ENCODE results near the gene CCDC185. TPM values are rescaled to one million over a fixed set of nuclear protein-coding genes. Genes with fewer than 3 reads are reported as not detected.
"Not testable (repeated sequence)": the region's sequence is repeated elsewhere in the genome, so short reads cannot be mapped to it uniquely, and the experiment has no call there.

Gene CCDC185
- total and polyA plus RNA-seq, 5 donors from 2014 or later, result not detected

DNA sequence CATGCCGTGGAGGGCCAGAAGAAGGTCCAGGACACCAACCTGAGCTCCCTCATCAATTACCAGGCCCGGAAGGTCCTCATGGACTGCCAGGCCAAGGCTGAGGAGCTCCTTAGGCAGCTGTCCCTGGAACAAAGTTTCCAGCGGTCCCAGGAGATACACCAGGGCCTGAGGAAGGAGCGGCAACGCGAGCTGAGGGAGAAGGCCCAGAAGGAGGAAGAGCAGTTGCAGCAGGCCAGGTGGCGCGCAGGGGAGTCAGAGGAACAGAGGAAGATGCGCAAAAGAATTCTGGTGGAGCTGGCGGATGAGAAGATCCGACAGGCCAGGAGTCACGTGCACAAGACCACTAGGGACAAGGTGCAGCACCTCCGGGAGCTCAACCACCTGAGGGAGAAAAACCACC is 1.5 kb downstream of the CCDC185 start:
- Histone ChIP-seq H3K4me3 (ENCODE audit: low read depth, low read length) (no peak overlapping the region), H3K9me3 (ENCODE audit: control insufficient read depth in 2 of 2, low read length in 2 of 2) (no peaks in the 10 kb centered on the region), H3K36me3 (ENCODE audit: control insufficient read depth, insufficient read depth, low read length) (no peaks in the 10 kb centered on the region), H3K4me1 (ENCODE audit: control insufficient read depth, insufficient read depth, low read length, poor library complexity, severe bottlenecking) (no peaks in the 10 kb centered on the region), H3K27ac (ENCODE audit: insufficient read depth, low read length, poor library complexity, severe bottlenecking) (no peak overlapping the region), H3K27me3 (ENCODE audit: control insufficient read depth, insufficient read depth, low read length) (peaks cover 5% of the 10 kb centered on the region)
- Mint-ChIP-seq H3K27ac (no peak overlapping the region), H3K9me3 (peaks cover 0 to 9% (median 0%) of the 10 kb centered on the region in 7 donors), H3K36me3 (no peaks in the 10 kb centered on the region), H3K4me1 (peaks cover 0 to 3% (median 1%) of the 10 kb centered on the region in 4 donors), H3K27me3 (peaks cover 31% of the 10 kb centered on the region), H3K4me3 (no peak overlapping the region)
- DNase-seq (no peak), ATAC-seq (ENCODE audit: low read depth in 2 of 2) (no peak)

DNA sequence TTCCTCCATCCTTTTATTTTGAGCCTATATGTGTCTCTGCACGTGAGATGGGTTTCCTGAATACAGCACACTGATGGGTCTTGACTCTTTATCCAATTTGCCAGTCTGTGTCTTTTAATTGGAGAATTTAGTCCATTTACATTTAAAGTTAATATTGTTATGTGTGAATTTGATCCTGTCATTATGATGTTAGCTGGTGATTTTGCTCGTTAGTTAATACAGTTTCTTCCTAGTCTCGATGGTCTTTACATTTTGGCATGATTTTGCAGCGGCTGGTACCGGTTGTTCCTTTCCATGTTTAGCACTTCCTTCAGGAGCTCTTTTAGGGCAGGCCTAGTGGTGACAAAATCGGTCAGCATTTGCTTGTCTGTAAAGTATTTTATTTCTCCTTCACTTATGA is 6.2 kb downstream of the CCDC185 start:
- not testable (repeated sequence) for H3K27me3 Mint-ChIP-seq; H3K4me3 ChIP-seq (ENCODE audit: low read depth, low read length); DNase-seq; H3K27ac ChIP-seq (ENCODE audit: insufficient read depth, low read length, poor library complexity, severe bottlenecking); H3K9me3 ChIP-seq (ENCODE audit: control insufficient read depth in 2 of 2, low read length in 2 of 2); ATAC-seq (ENCODE audit: low read depth in 2 of 2); H3K4me1 Mint-ChIP-seq; H3K4me1 ChIP-seq (ENCODE audit: control insufficient read depth, insufficient read depth, low read length, poor library complexity, severe bottlenecking); H3K27ac Mint-ChIP-seq; H3K36me3 Mint-ChIP-seq; H3K9me3 Mint-ChIP-seq; H3K4me3 Mint-ChIP-seq; H3K27me3 ChIP-seq (ENCODE audit: control insufficient read depth, insufficient read depth, low read length); H3K36me3 ChIP-seq (ENCODE audit: control insufficient read depth, insufficient read depth, low read length)

DNA sequence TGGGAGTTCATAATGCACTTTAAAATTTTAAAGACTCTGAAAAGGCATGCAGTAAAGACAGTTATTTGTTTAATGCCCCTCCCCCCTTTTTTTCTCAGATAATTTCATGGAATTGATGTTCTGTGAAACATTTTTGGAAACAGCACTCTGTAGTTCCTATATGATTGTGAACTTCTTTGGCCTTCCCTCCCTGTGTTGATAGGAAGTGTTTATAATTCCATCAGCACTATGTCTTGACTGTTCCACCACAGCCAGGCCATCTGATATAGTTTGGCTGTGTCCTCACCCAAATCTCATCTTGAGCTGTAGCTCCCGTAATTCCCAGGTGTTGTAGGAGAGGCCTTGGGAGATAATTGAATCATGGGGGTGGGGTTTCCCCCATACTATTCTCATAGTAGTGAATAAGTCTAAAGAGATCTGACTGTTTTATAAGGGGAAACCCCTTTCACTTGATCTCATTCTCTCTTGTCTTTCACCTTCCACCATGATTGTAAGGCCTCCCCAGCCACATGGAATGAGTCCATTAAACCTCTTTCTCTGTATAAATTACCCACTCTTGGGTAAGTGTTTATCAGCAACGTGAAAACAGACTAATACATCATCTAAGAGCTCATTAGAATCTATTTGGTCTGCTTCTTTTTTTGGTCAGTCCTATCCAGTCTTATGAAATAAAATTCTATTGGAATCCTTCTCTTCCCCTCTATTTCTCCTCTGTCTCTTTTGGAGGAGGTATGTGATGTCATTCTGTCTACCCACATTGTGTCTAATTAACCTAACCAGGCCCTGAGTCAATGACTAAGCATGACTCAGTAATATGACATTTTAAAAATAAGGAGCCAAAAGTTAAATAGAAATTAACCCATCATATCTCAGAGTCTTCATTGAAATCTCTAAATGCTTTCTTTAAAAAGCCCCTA is 8.9 kb downstream of the CCDC185 start:
- Mint-ChIP-seq H3K27ac (no peak overlapping the region), H3K4me3 (no peak overlapping the region), H3K27me3 (peaks cover 11% of the 10 kb centered on the region), H3K9me3 (peaks cover 0 to 8% (median 1%) of the 10 kb centered on the region in 7 donors), H3K36me3 (no peaks in the 10 kb centered on the region), H3K4me1 (peaks cover 0 to 7% (median 2%) of the 10 kb centered on the region in 4 donors)
- Histone ChIP-seq H3K4me1 (ENCODE audit: control insufficient read depth, insufficient read depth, low read length, poor library complexity, severe bottlenecking) (no peaks in the 10 kb centered on the region), H3K27ac (ENCODE audit: insufficient read depth, low read length, poor library complexity, severe bottlenecking) (no peak overlapping the region), H3K36me3 (ENCODE audit: control insufficient read depth, insufficient read depth, low read length) (no peaks in the 10 kb centered on the region), H3K9me3 (ENCODE audit: control insufficient read depth in 2 of 2, low read length in 2 of 2) (no peaks in the 10 kb centered on the region), H3K4me3 (ENCODE audit: low read depth, low read length) (no peak overlapping the region), H3K27me3 (ENCODE audit: control insufficient read depth, insufficient read depth, low read length) (peaks cover 2% of the 10 kb centered on the region)
- ATAC-seq (ENCODE audit: low read depth in 2 of 2) (no peak), DNase-seq (no peak)

DNA sequence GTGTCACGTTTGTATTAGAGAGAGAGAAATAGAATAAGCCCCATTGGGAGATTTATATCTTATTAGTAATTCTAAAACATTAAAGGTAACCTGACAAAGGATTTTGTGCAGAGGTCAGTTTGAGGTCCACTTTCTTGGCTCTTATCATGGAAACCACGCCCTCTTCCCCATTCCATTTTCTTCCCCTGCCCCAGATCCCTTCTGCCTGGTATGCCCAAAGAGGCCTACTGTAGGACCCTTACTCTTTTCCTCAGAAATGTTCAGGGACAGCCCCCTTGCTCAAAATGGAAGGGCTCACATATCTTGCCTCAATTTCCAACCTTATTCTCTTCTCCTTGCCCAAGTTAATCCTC is 9.6 kb downstream of the CCDC185 start:
- H3K9me3 Mint-ChIP-seq, result peaks cover 0 to 8% (median 1%) of the 10 kb centered on the region in 7 donors

DNA sequence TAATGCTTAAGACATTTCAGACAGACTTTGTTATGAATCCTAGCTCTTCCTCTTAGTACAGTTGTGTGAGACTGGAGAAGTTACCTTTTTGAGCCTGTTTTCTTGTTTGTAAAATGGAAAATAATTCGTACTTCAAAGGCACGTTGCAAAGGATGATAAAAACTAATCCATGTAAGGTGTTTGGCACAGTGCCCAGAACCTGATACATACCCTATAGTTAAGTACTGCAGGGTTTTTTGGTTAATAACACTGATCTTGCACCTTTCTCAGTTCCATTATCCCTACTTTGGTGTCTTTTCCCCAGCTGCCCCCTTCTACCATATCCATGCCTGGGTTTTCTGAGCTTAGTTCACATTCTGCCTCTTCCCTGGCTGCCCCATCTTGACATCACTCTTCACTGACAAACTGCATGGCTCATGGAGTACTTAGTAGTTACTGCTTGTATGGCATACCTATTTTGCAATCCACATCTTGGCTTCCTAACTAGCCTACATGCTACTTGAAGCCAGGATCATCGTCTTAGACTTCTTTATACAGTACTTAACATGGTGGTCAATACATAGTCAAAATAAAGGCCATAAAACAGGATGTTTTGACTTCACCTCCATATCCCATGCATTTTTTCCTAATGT is 10.1 kb downstream of the CCDC185 start:
- H3K4me3 Mint-ChIP-seq, result no peak overlapping the region
- peaks cover 0 to 7% (median 2%) of the 10 kb centered on the region in 4 donors for H3K4me1 Mint-ChIP-seq
- H3K27me3 Mint-ChIP-seq, result peaks cover 19% of the 10 kb centered on the region
- H3K27ac Mint-ChIP-seq, result no peak overlapping the region
- Histone ChIP-seq H3K4me1 (ENCODE audit: control insufficient read depth, insufficient read depth, low read length, poor library complexity, severe bottlenecking) (no peaks in the 10 kb centered on the region), H3K4me3 (ENCODE audit: low read depth, low read length) (no peak overlapping the region), H3K9me3 (ENCODE audit: control insufficient read depth in 2 of 2, low read length in 2 of 2) (no peaks in the 10 kb centered on the region), H3K27ac (ENCODE audit: insufficient read depth, low read length, poor library complexity, severe bottlenecking) (no peak overlapping the region), H3K36me3 (ENCODE audit: control insufficient read depth, insufficient read depth, low read length) (no peaks in the 10 kb centered on the region), H3K27me3 (ENCODE audit: control insufficient read depth, insufficient read depth, low read length) (peaks cover 2% of the 10 kb centered on the region)
- H3K36me3 Mint-ChIP-seq, result no peaks in the 10 kb centered on the region
- no peak for DNase-seq
- ATAC-seq (ENCODE audit: low read depth in 2 of 2), result no peak
- H3K9me3 Mint-ChIP-seq, result peaks cover 0 to 8% (median 1%) of the 10 kb centered on the region in 7 donors

More for the DNA sequence above, 9.6 kb downstream of the CCDC185 start:
- no peak overlapping the region for H3K27ac ChIP-seq (ENCODE audit: insufficient read depth, low read length, poor library complexity, severe bottlenecking)
- H3K4me3 Mint-ChIP-seq, result no peak overlapping the region
- H3K36me3 ChIP-seq (ENCODE audit: control insufficient read depth, insufficient read depth, low read length), result no peaks in the 10 kb centered on the region
- no peaks in the 10 kb centered on the region for H3K9me3 ChIP-seq (ENCODE audit: control insufficient read depth in 2 of 2, low read length in 2 of 2)
- H3K4me3 ChIP-seq (ENCODE audit: low read depth, low read length), result no peak overlapping the region
- DNase-seq, result no peak
- ATAC-seq (ENCODE audit: low read depth in 2 of 2), result no peak
- H3K36me3 Mint-ChIP-seq, result no peaks in the 10 kb centered on the region
- H3K4me1 Mint-ChIP-seq, result peaks cover 0 to 7% (median 2%) of the 10 kb centered on the region in 4 donors
- H3K4me1 ChIP-seq (ENCODE audit: control insufficient read depth, insufficient read depth, low read length, poor library complexity, severe bottlenecking), result no peaks in the 10 kb centered on the region
- H3K27ac Mint-ChIP-seq, result no peak overlapping the region
- peaks cover 17% of the 10 kb centered on the region for H3K27me3 Mint-ChIP-seq
- H3K27me3 ChIP-seq (ENCODE audit: control insufficient read depth, insufficient read depth, low read length), result peaks cover 2% of the 10 kb centered on the region

DNA sequence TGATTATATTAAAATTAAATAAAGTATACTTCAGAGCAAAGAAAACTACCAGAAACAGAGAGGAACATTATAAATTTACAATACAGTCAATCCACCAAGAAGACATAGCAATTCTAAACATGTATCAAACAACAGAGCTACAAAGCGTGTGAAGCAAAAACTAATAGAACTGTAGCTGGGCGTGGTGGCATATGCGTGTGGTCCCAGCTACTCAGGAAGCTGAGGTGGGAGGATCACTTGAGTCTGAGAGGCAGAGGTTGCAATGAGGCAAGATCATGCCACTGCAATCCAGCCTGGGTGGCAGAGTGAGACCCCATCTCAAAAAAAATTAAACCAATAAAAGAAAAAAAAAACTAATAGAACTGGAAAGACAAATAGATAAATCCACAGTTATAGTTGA is 12.3 kb downstream of the CCDC185 start:
- no peak overlapping the region for H3K4me3 ChIP-seq (ENCODE audit: low read depth, low read length)
- Mint-ChIP-seq H3K9me3 (peaks cover 0 to 8% (median 1%) of the 10 kb centered on the region in 7 donors), H3K36me3 (no peaks in the 10 kb centered on the region), H3K27ac (no peak overlapping the region), H3K4me1 (peaks cover 0 to 7% (median 2%) of the 10 kb centered on the region in 4 donors), H3K4me3 (no peak overlapping the region), H3K27me3 (peaks cover 19% of the 10 kb centered on the region)
- H3K4me1 ChIP-seq (ENCODE audit: control insufficient read depth, insufficient read depth, low read length, poor library complexity, severe bottlenecking), result no peaks in the 10 kb centered on the region
- no peaks in the 10 kb centered on the region for H3K36me3 ChIP-seq (ENCODE audit: control insufficient read depth, insufficient read depth, low read length)
- DNase-seq (peak in 1 of 3 donors; percentile 49), ATAC-seq (ENCODE audit: low read depth in 2 of 2) (no peak)
- H3K27ac ChIP-seq (ENCODE audit: insufficient read depth, low read length, poor library complexity, severe bottlenecking), result no peak overlapping the region
- H3K27me3 ChIP-seq (ENCODE audit: control insufficient read depth, insufficient read depth, low read length), result peaks cover 4% of the 10 kb centered on the region
- H3K9me3 ChIP-seq (ENCODE audit: control insufficient read depth in 2 of 2, low read length in 2 of 2), result no peaks in the 10 kb centered on the region

DNA sequence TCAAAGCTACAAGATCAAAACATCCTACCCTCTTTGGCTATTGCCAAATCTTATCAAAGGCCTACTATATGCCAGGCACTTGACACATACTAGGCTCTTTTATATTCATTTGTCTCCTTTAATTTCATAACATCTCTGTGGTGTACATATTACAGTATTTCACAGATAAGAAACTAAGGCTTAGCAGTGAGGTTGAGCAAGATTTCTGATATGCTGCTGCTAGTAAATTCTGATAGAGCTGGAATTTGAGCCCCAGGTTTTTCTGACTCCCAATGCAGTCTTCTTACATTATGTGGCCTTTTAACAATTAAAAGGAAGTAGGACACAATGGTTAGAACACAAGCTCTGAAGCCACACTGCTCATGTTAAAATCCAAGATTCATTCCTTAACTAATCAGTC is 16.8 kb downstream of the CCDC185 start:
- Mint-ChIP-seq H3K4me1 (peaks cover 0 to 7% (median 4%) of the 10 kb centered on the region in 4 donors), H3K36me3 (no peaks in the 10 kb centered on the region), H3K9me3 (no peaks in the 10 kb centered on the region), H3K27ac (no peak overlapping the region), H3K27me3 (peaks cover 40% of the 10 kb centered on the region), H3K4me3 (no peak overlapping the region)
- DNase-seq (no peak), ATAC-seq (ENCODE audit: low read depth in 2 of 2) (no peak)
- Histone ChIP-seq H3K4me1 (ENCODE audit: control insufficient read depth, insufficient read depth, low read length, poor library complexity, severe bottlenecking) (no peaks in the 10 kb centered on the region), H3K9me3 (ENCODE audit: control insufficient read depth in 2 of 2, low read length in 2 of 2) (no peaks in the 10 kb centered on the region), H3K27me3 (ENCODE audit: control insufficient read depth, insufficient read depth, low read length) (peaks cover 1% of the 10 kb centered on the region), H3K4me3 (ENCODE audit: low read depth, low read length) (no peak overlapping the region), H3K36me3 (ENCODE audit: control insufficient read depth, insufficient read depth, low read length) (no peaks in the 10 kb centered on the region), H3K27ac (ENCODE audit: insufficient read depth, low read length, poor library complexity, severe bottlenecking) (no peak overlapping the region)
